GM23248 (cell line): ENCODE measurements around the gene ZNF264. TPM values are rescaled to one million over a fixed set of nuclear protein-coding genes. Genes with fewer than 3 reads are reported as not detected.

Source experiments
- DNase-seq: peaks from one replicate; pipeline ENCODE4 v3.0.0-alpha.2; 2015
- H2AFZ ChIP-seq: fragments of 200-600 bp; sonication (generic); 2 replicates; pipeline ENCODE4 v1.6.1; 2016; ENCODE audit warnings: antibody characterized with exemption
- H3F3A ChIP-seq: fragments of 200-600 bp; sonication (generic); 2 replicates; pipeline ENCODE4 v1.6.1; 2016; ENCODE audit warnings: mild to moderate bottlenecking, antibody characterized with exemption, mixed run types; ENCODE audit not compliant: insufficient read depth
- H3K27ac ChIP-seq: fragments of 200-600 bp; sonication (generic); 2 replicates; pipeline ENCODE4 v1.5.1; 2016; ENCODE audit warnings: mild to moderate bottlenecking
- H3K27me3 ChIP-seq: fragments of 200-600 bp; sonication (generic); replicated peaks from 2 replicates; pipeline ENCODE4 v1.6.1; 2016; ENCODE audit warnings: mild to moderate bottlenecking; ENCODE audit not compliant: insufficient read depth
- H3K36me3 ChIP-seq: fragments of 200-600 bp; sonication (generic); 2 replicates; pipeline ENCODE4 v1.6.1; 2016; ENCODE audit warnings: low read depth, mild to moderate bottlenecking
- H3K4me1 ChIP-seq: fragments of 200-600 bp; sonication (generic); 2 replicates; pipeline ENCODE4 v1.6.1; 2016; ENCODE audit warnings: mild to moderate bottlenecking; ENCODE audit not compliant: insufficient read depth
- H3K4me2 ChIP-seq: fragments of 200-600 bp; sonication (generic); one replicate; pipeline ENCODE4 v1.6.1; 2016; ENCODE audit warnings: mild to moderate bottlenecking; ENCODE audit not compliant: unreplicated experiment
- H3K4me3 ChIP-seq: fragments of 200-600 bp; sonication (generic); 2 replicates; pipeline ENCODE4 v1.5.1; 2016; ENCODE audit warnings: mild to moderate bottlenecking
- H3K79me2 ChIP-seq: fragments of 200-600 bp; sonication (generic); 2 replicates; pipeline ENCODE4 v1.6.1; 2016; ENCODE audit warnings: mild to moderate bottlenecking; ENCODE audit not compliant: insufficient read depth
- H3K9ac ChIP-seq: fragments of 200-600 bp; sonication (generic); 2 replicates; pipeline ENCODE4 v1.6.1; 2016; ENCODE audit warnings: mild to moderate bottlenecking
- H3K9me2 ChIP-seq: fragments of 200-600 bp; sonication (generic); 2 replicates; pipeline ENCODE4 v1.6.1; 2016; ENCODE audit warnings: mixed run types, mild to moderate bottlenecking, moderate library complexity; ENCODE audit not compliant: insufficient read depth
- H3K9me3 ChIP-seq: fragments of 200-600 bp; sonication (generic); one replicate; pipeline ENCODE4 v1.6.1; 2017; ENCODE audit warnings: low read depth
- H4K20me1 ChIP-seq: fragments of 200-600 bp; sonication (generic); 2 replicates; pipeline ENCODE4 v1.6.0; 2016; ENCODE audit not compliant: insufficient read depth
- EZH2 ChIP-seq: fragments of 200-600 bp; sonication (generic); IDR thresholded peaks from 2 replicates; pipeline ENCODE4 v1.6.1; 2018; ENCODE audit warnings: antibody characterized with exemption, mild to moderate bottlenecking; ENCODE audit not compliant: insufficient read depth, poor library complexity, severe bottlenecking
- EZH2phosphoT487 ChIP-seq: fragments of 200-600 bp; sonication (generic); IDR thresholded peaks from 2 replicates; pipeline ENCODE4 v1.6.1; 2018; ENCODE audit warnings: antibody characterized with exemption, moderate library complexity, mild to moderate bottlenecking, low read depth; ENCODE audit not compliant: insufficient read depth
- WGBS, 2 experiments: methylation state at CpG; one replicate each; pipeline ENCODE4 v1.1.6; 2015 to 2017; ENCODE audit warnings: low lambda C conversion rate in 2 of 2, low coverage in 1 of 2; ENCODE audit errors: missing lambda C conversion rate in 2 of 2; 5-methylcytosine and 5-hydroxymethylcytosine counted together
- in situ Hi-C: fragments of 300-500 bp; cut with MboI; formaldehyde crosslinking; loops from 2 replicates; pipeline ENCODE4 v1.15.0; 2020
- polyA plus RNA-seq: library from polyadenylated mRNA; unstranded; fragments of >200 nt; fragmentation: Nextera tagmentation; extraction: Ambion mirVana; gene quantifications from 2 replicates; pipeline ENCODE4 v1.2.1, GENCODE V29; 2016
- total RNA-seq: library from RNA; depleted of rRNA; stranded (reverse); fragments of >200 nt; shearing (Covaris generic); gene quantifications from 2 replicates; pipeline ENCODE4 v1.2.3, GENCODE V29; 2014

ZNF264 gene
- total and polyA plus RNA-seq, 2 experiments from 2014 or later, result 3.8 to 23.5 TPM

DNA sequence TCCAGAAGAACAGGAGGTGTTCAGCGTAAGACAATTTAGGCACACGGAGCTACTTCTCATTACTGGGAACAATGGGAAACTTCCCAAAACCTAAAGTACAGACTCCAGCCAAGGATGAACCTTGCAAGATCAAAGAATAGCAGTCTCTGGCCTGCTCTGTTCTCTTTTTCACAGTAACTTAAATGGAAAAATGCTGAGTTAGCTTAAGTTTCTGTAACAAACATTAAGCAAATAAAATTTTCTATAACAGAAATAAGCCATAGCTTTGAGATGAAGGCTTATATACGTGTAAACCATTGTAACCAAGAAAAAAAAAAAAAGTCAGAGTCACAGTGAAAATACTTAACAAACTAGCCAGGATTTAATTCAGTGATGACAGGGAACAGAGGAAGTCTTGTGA, 70.7 kb downstream of the ZNF264 start:
- DNase-seq, result no peak
- H2AFZ ChIP-seq, result no peak overlapping the region
- no peaks in the 10 kb centered on the region for H3K4me1 ChIP-seq
- H3K36me3 ChIP-seq, result peaks cover 12% of the 10 kb centered on the region
- H3K9me2 ChIP-seq, result no peaks in the 10 kb centered on the region
- no peak overlapping the region for H3K4me2 ChIP-seq
- H3F3A ChIP-seq, result 0 out of 2 replicates have a peak, but pooled peaks cover 7% of the 10 kb centered on the region
- in situ Hi-C loops, result no loop called here
- peaks cover 4% of the 10 kb centered on the region; the same call in 1 of the 2 replicates for H4K20me1 ChIP-seq
- H3K27ac ChIP-seq, result no peak overlapping the region
- H3K27me3 ChIP-seq, result no peaks in the 10 kb centered on the region
- WGBS, 2 experiments, result 100% methylated on average over 3 of the region's 3 CpGs
- TF ChIP-seq EZH2 (no peak), EZH2phosphoT487 (no peak)
- no peak overlapping the region for H3K9ac ChIP-seq
- H3K9me3 ChIP-seq, result no peaks in the 10 kb centered on the region
- H3K79me2 ChIP-seq, result peaks cover 39% of the 10 kb centered on the region
- H3K4me3 ChIP-seq, result no peak overlapping the region

DNA sequence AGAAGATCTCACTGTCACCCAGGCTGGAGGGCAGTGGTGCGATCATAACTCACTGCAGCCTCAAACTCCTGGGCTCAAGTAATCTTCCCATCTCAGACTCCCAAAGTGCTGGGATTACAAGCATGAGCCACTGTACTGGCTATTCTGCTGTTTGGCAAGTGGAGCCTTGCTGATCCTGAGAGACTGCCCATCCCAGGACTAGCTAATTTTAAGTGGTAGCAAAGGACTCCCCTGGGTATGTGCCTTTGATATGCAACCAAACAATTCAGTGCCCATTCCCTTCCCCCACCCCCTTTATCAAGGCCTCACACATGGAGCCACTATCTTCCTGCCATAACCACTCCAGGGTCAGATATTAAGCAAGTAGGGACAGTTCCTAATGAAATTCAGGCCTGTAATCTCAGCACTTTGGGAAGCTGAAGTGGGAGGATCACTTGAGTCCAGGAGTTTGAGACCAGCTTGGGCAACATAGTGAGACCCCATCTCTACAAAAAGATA, 72.0 kb downstream of the ZNF264 start:
- TF ChIP-seq EZH2 (no peak), EZH2phosphoT487 (no peak)
- H3K4me2 ChIP-seq, result no peak overlapping the region
- 100% methylated on average over 1 of the region's 1 CpG for WGBS, 2 experiments
- H3K9me2 ChIP-seq, result no peaks in the 10 kb centered on the region
- H3F3A ChIP-seq, result 0 out of 2 replicates have a peak, but pooled peaks cover 7% of the 10 kb centered on the region
- H2AFZ ChIP-seq, result no peak overlapping the region
- H3K4me1 ChIP-seq, result no peaks in the 10 kb centered on the region
- peaks cover 4% of the 10 kb centered on the region; the same call in 1 of the 2 replicates for H4K20me1 ChIP-seq
- H3K9ac ChIP-seq, result no peak overlapping the region
- peaks cover 27% of the 10 kb centered on the region for H3K79me2 ChIP-seq
- peaks cover 11% of the 10 kb centered on the region; the same call in 1 of the 2 replicates for H3K36me3 ChIP-seq
- no peaks in the 10 kb centered on the region for H3K27me3 ChIP-seq
- no peak for DNase-seq
- in situ Hi-C loops, result no loop called here
- no peak overlapping the region for H3K4me3 ChIP-seq
- H3K27ac ChIP-seq, result no peak overlapping the region
- H3K9me3 ChIP-seq, result no peaks in the 10 kb centered on the region

DNA sequence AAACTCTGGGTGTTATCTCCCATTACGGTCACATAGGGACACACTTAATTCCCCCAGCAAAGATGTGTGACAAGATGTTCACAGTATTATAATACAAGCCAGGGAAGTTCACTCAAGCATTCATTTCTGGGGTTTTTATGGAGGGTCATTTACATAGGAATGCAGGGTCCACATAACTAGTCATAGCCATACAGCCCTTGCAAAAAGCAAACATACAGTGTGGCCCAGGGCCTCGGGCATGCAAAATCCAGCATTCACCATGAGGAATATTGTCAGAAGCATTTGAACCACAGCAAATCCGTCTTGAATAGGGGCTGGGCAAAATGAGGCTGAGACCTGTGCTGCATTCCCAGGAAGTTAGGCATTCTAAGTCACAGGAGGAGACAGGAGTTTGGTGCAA, 76.0 kb downstream of the ZNF264 start:
- H3K9me2 ChIP-seq, result no peaks in the 10 kb centered on the region
- no peak overlapping the region for H3K27ac ChIP-seq
- no peak overlapping the region for H3K4me3 ChIP-seq
- no peak overlapping the region for H2AFZ ChIP-seq
- no peak overlapping the region for H3K9ac ChIP-seq
- H3K4me2 ChIP-seq, result no peak overlapping the region
- H3K79me2 ChIP-seq, result no peaks in the 10 kb centered on the region
- no peak for DNase-seq
- peaks cover 14% of the 10 kb centered on the region; the same call in 1 of the 2 replicates for H3F3A ChIP-seq
- no peaks in the 10 kb centered on the region for H3K36me3 ChIP-seq
- peaks cover 12% of the 10 kb centered on the region for H3K4me1 ChIP-seq
- no peaks in the 10 kb centered on the region for H3K27me3 ChIP-seq
- H4K20me1 ChIP-seq, result no peaks in the 10 kb centered on the region
- H3K9me3 ChIP-seq, result no peaks in the 10 kb centered on the region
- in situ Hi-C loops, result no loop called here
- 81 to 82% methylated on average over 3 of the region's 3 CpGs for WGBS, 2 experiments
- TF ChIP-seq EZH2phosphoT487, result no peak
- no peak for TF ChIP-seq EZH2

DNA sequence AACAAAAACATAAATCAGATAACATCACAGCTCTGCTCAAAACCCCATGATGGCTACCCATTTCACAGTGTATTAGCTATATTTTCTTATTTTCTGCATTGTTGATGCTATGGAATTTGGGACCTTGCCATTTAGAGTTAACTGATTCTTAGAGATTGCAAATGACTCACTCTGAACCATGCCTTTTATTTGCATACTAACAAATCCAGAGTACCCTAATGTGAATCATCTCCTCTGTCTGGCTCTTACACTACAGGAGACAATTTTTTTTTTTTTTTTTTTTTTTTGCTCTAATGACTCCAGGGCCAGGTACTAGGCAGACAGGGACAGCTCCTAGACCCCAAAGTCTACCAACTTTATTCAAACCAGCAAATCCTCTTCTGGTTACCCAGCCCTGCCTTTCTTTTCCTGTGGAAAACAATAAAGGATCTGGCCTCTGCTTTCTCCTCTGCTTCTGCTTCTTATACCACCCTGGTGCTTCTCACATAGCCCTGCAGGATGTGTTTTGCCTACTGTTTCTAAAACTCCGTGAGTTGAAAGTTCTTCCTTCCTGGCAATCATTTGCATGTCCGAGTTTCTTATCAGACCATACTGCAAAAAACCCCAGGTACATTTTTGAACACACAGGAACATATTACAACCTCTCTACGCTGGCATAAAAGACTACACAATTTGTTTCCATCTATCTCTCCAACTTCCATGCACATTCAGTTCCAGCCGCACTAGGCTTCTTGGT, 78.4 kb downstream of the ZNF264 start:
- Histone ChIP-seq H3K36me3 (no peaks in the 10 kb centered on the region), H3K9me2 (no peaks in the 10 kb centered on the region), H3K27ac (no peak overlapping the region), H3K4me1 (peaks cover 12% of the 10 kb centered on the region), H3K9me3 (no peaks in the 10 kb centered on the region), H2AFZ (no peak overlapping the region), H4K20me1 (no peaks in the 10 kb centered on the region), H3K4me3 (no peak overlapping the region), H3K27me3 (no peaks in the 10 kb centered on the region), H3F3A (peaks cover 14% of the 10 kb centered on the region; the same call in 1 of the 2 replicates), H3K9ac (0 out of 2 replicates have a peak overlapping the region, but pooled peaks have one; percentile 5), H3K79me2 (no peaks in the 10 kb centered on the region), H3K4me2 (no peak overlapping the region)
- 74 to 83% methylated on average over 4 of the region's 4 CpGs for WGBS, 2 experiments
- peak; percentile 93 for DNase-seq
- in situ Hi-C loops, result no loop called here
- no peak for TF ChIP-seq EZH2phosphoT487
- TF ChIP-seq EZH2, result no peak
